Calu3 (cell line): ENCODE data around the gene NDST1. TPM values are rescaled to one million over a fixed set of nuclear protein-coding genes. Genes with fewer than 3 reads are reported as not detected.

Source experiments
- BruUV-seq: library from RNA; stranded (reverse); fragments of 400-500 nt; replicated peaks from 2 replicates; lab custom pipeline; 2021; lab: Mats Ljungman, UMichigan
- CTCF ChIA-PET: fragments of 300-600 bp; sonication (Branson Sonifier 250); formaldehyde crosslinking; loops from one replicate; lab custom pipeline; 2022; ENCODE audit warnings: antibody characterized with exemption; lab: Charles Lee
- DNase-seq: peaks from one replicate; pipeline ENCODE4 v3.0.0; 2022
- H3K27ac Mint-ChIP-seq: one replicate; pipeline ENCODE4 v1.8.0; 2022; ENCODE audit warnings: mixed read lengths; ENCODE audit not compliant: unreplicated experiment
- H3K27me3 Mint-ChIP-seq: one replicate; pipeline ENCODE4 v1.8.0; 2022; ENCODE audit warnings: mixed read lengths; ENCODE audit not compliant: unreplicated experiment
- H3K36me3 Mint-ChIP-seq: one replicate; pipeline ENCODE4 v1.8.0; 2022; ENCODE audit warnings: mild to moderate bottlenecking, moderate library complexity, mixed read lengths; ENCODE audit not compliant: insufficient read depth, unreplicated experiment
- H3K4me1 Mint-ChIP-seq: one replicate; pipeline ENCODE4 v1.8.0; 2022; ENCODE audit warnings: mild to moderate bottlenecking, low read depth, mixed read lengths; ENCODE audit not compliant: unreplicated experiment
- H3K4me3 Mint-ChIP-seq: one replicate; pipeline ENCODE4 v1.8.0; 2022; ENCODE audit warnings: mild to moderate bottlenecking, low read depth, moderate library complexity, mixed read lengths; ENCODE audit not compliant: unreplicated experiment
- H3K9me3 Mint-ChIP-seq: one replicate; pipeline ENCODE4 v1.8.0; 2022; ENCODE audit warnings: low read depth, mixed read lengths; ENCODE audit not compliant: unreplicated experiment
- CTCF ChIP-seq: fragments of 200-600 bp; IDR thresholded peaks from one replicate; pipeline ENCODE4 v1.8.0; 2022; ENCODE audit warnings: antibody characterized with exemption; ENCODE audit not compliant: unreplicated experiment
- intact Hi-C: fragments of 100-400 bp; cut with micrococcal nuclease; formaldehyde crosslinking; loops from one replicate; pipeline ENCODE4 v1.10.0; 2022; ENCODE audit not compliant: unreplicated experiment
- total RNA-seq: library from RNA; stranded (reverse); gene quantifications from 2 replicates; pipeline ENCODE4 v1.2.3, GENCODE V29; 2022

Gene NDST1
- total RNA-seq, 1 experiment from 2014 or later, result 72.6 TPM

- no peak overlapping the region for H3K27ac Mint-ChIP-seq
These were observed 3.8 kb upstream of the NDST1 start for GRCh38 chr5:150503977-150504620.

GRCh38 chr5:150505041-150505511 is 2.9 kb upstream of the NDST1 start:
- no peaks in the 10 kb centered on the region for H3K27me3 Mint-ChIP-seq
- peaks cover 58% of the 10 kb centered on the region for H3K4me1 Mint-ChIP-seq
- H3K36me3 Mint-ChIP-seq, result peaks cover 6% of the 10 kb centered on the region
- CTCF ChIA-PET, result no interaction called here
- no peak overlapping the region for H3K4me3 Mint-ChIP-seq
- no TSS peak for BruUV-seq
- intact Hi-C loops, result no loop called here
- TF ChIP-seq CTCF, result no peak
- DNase-seq, result no peak
- no peaks in the 10 kb centered on the region for H3K9me3 Mint-ChIP-seq
- H3K27ac Mint-ChIP-seq, result no peak overlapping the region

More at GRCh38 chr5:150503977-150504620, 3.8 kb upstream of the NDST1 start:
- Mint-ChIP-seq H3K4me1 (peaks cover 64% of the 10 kb centered on the region), H3K36me3 (peaks cover 6% of the 10 kb centered on the region), H3K9me3 (no peaks in the 10 kb centered on the region), H3K27me3 (no peaks in the 10 kb centered on the region), H3K4me3 (no peak overlapping the region)
- CTCF ChIA-PET, result interaction anchor here (0.6 kb wide), 1 partner anchor 46 kb away, joined by 3 read pairs; no protein-coding TSS in a partner anchor
- intact Hi-C loops, result no loop called here
- TF ChIP-seq CTCF, result no peak
- BruUV-seq, result no TSS peak
- no peak for DNase-seq

GRCh38 chr5:150505816-150506215 is 2.1 kb upstream of the NDST1 start:
- BruUV-seq, result no TSS peak
- H3K9me3 Mint-ChIP-seq, result no peaks in the 10 kb centered on the region
- no peak for DNase-seq
- peaks cover 58% of the 10 kb centered on the region for H3K4me1 Mint-ChIP-seq
- H3K27me3 Mint-ChIP-seq, result no peaks in the 10 kb centered on the region
- H3K4me3 Mint-ChIP-seq, result no peak overlapping the region
- no peak overlapping the region for H3K27ac Mint-ChIP-seq
- CTCF ChIA-PET, result no interaction called here
- no peak for TF ChIP-seq CTCF
- H3K36me3 Mint-ChIP-seq, result peaks cover 6% of the 10 kb centered on the region
- intact Hi-C loops, result no loop called here

- H3K4me1 Mint-ChIP-seq, result peaks cover 60% of the 10 kb centered on the region
- H3K9me3 Mint-ChIP-seq, result no peaks in the 10 kb centered on the region
- H3K27me3 Mint-ChIP-seq, result no peaks in the 10 kb centered on the region
- intact Hi-C loops, result no loop called here
- no peak for DNase-seq
- no peak overlapping the region for H3K27ac Mint-ChIP-seq
- TF ChIP-seq CTCF, result no peak
- H3K36me3 Mint-ChIP-seq, result peaks cover 6% of the 10 kb centered on the region
- CTCF ChIA-PET, result interaction anchor here (1.0 kb wide), 1 partner anchor 9 kb away, joined by 4 read pairs; no protein-coding TSS in a partner anchor
- no TSS peak for BruUV-seq
- no peak overlapping the region for H3K4me3 Mint-ChIP-seq
These were observed 1.1 kb upstream of the NDST1 start for GRCh38 chr5:150506571-150507473.
